Measurements from ENCODE around the gene NR5A1. TPM values are rescaled to one million over a fixed set of nuclear protein-coding genes. Genes with fewer than 3 reads are reported as not detected.
A peak's percentile ranks its signal among the peaks of the same experiment; 100 is the strongest.

The NR5A1 gene
- total and polyA plus RNA-seq, 2 of the 13 experiments (the other 11 are each of a cell fraction or from before 2014, with no cell fraction given) = 28.9 to 44.7 TPM

GRCh38 chr9:124506931-124507879 lies at the start of gene NR5A1 (continued):
- TF ChIP-seq, protein P1, sequence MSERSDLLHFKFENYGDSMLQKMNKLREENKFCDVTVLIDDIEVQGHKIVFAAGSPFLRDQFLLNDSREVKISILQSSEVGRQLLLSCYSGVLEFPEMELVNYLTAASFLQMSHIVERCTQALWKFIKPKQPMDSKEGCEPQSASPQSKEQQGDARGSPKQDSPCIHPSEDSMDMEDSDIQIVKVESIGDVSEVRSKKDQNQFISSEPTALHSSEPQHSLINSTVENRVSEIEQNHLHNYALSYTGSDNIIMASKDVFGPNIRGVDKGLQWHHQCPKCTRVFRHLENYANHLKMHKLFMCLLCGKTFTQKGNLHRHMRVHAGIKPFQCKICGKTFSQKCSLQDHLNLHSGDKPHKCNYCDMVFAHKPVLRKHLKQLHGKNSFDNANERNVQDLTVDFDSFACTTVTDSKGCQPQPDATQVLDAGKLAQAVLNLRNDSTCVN (CRISPR knock-in tag; IDR thresholded peaks at IDR 0.05; ENCODE audit: borderline replicate concordance) = peak; percentile 38
- TF ChIP-seq CBX5 (CRISPR knock-in tag; IDR thresholded peaks at IDR 0.05; ENCODE audit: borderline replicate concordance) (peak; percentile 58; the same call in 1 of the 2 replicates), ZNF136 (CRISPR knock-in tag; IDR thresholded peaks at IDR 0.05; ENCODE audit: low read depth) (peak; percentile 84; the same call in 1 of the 2 replicates), ZNF570 (CRISPR knock-in tag; IDR thresholded peaks at IDR 0.05; ENCODE audit: borderline replicate concordance) (no peak), USF2 (IDR thresholded peaks at IDR 0.05; ENCODE audit: low read depth, low read length) (peak; percentile 81), USF2 (CRISPR knock-in tag; IDR thresholded peaks at IDR 0.05; ENCODE audit: borderline replicate concordance) (peak; percentile 93; the same call in 1 of the 2 replicates), MED13 (CRISPR knock-in tag; IDR thresholded peaks at IDR 0.05) (peak; percentile 64; the same call in 1 of the 2 replicates), IKZF5 (CRISPR knock-in tag; IDR thresholded peaks at IDR 0.05) (peak; percentile 66), ZNF407 (CRISPR knock-in tag; IDR thresholded peaks at IDR 0.05; ENCODE audit: not compliant biosample characterization) (no peak), ZBTB3 (CRISPR knock-in tag; IDR thresholded peaks at IDR 0.05; ENCODE audit: borderline replicate concordance, low read depth) (0 out of 2 replicates have a peak, but pooled peaks have one; percentile 28), SP5 (CRISPR knock-in tag; IDR thresholded peaks at IDR 0.05; ENCODE audit: borderline replicate concordance, low read depth) (peak; percentile 41; the same call in 1 of the 2 replicates), NAIF1 (CRISPR knock-in tag; IDR thresholded peaks at IDR 0.05; ENCODE audit: borderline replicate concordance) (no peak), RAD51 (IDR thresholded peaks at IDR 0.05; ENCODE audit: borderline replicate concordance) (peak; percentile 64), MAX (IDR thresholded peaks at IDR 0.05) (no peak)
